Trophoblast cell (in vitro differentiated cells and primary cell): ENCODE data around the gene CMTM2.

ENCODE experiments used
- DNase-seq, 2 donors: peaks; one replicate each; pipeline ENCODE4 v3.0.0-alpha.2; 2016
- H2AFZ ChIP-seq: 2 replicates; pipeline ENCODE4 v1.6.1; 2013; ENCODE audit warnings: low read length, moderate library complexity, mild to moderate bottlenecking; ENCODE audit not compliant: insufficient read depth, poor library complexity
- H2AK5ac ChIP-seq: 2 replicates; pipeline ENCODE4 v1.6.1; 2013; ENCODE audit warnings: mild to moderate bottlenecking, low read length
- H2BK120ac ChIP-seq: 2 replicates; pipeline ENCODE4 v1.6.1; 2013; ENCODE audit warnings: low read length, mild to moderate bottlenecking, moderate library complexity; ENCODE audit not compliant: insufficient read depth, poor library complexity
- H2BK12ac ChIP-seq: 2 replicates; pipeline ENCODE4 v1.6.1; 2013; ENCODE audit warnings: mild to moderate bottlenecking, low read length, moderate library complexity
- H2BK5ac ChIP-seq: 2 replicates; pipeline ENCODE4 v1.6.1; 2013; ENCODE audit warnings: low read length, low read depth, moderate library complexity, mild to moderate bottlenecking; ENCODE audit not compliant: poor library complexity
- H3K14ac ChIP-seq: 2 replicates; pipeline ENCODE4 v1.6.1; 2013; ENCODE audit warnings: mild to moderate bottlenecking, low read length
- H3K18ac ChIP-seq: 2 replicates; pipeline ENCODE4 v1.6.1; 2013; ENCODE audit warnings: mild to moderate bottlenecking, low read length
- H3K23ac ChIP-seq: 2 replicates; pipeline ENCODE4 v1.6.1; 2013; ENCODE audit warnings: low read length
- H3K27ac ChIP-seq: 2 replicates; pipeline ENCODE4 v1.5.1; 2013; ENCODE audit warnings: low read depth, mild to moderate bottlenecking, inconsistent platforms, low read length, moderate library complexity
- H3K27me3 ChIP-seq: 2 replicates; pipeline ENCODE4 v1.6.1; 2013; ENCODE audit warnings: inconsistent platforms, mild to moderate bottlenecking, low read length, moderate library complexity; ENCODE audit not compliant: insufficient read depth
- H3K36me3 ChIP-seq, 2 experiments: 1 replicate in 1 of 2; 2 replicates in 1 of 2; pipeline ENCODE4 v1.6.1; 2013; ENCODE audit warnings: low read length in 2 of 2, mild to moderate bottlenecking in 2 of 2, moderate library complexity in 1 of 2; ENCODE audit not compliant: insufficient read depth in 2 of 2, control insufficient read depth in 1 of 2
- H3K4ac ChIP-seq: 2 replicates; pipeline ENCODE4 v1.6.1; 2013; ENCODE audit warnings: low read depth, mild to moderate bottlenecking, low read length, moderate library complexity
- H3K4me1 ChIP-seq, 2 experiments: 1 replicate in 1 of 2; 2 replicates in 1 of 2; pipeline ENCODE4 v1.6.1; 2013; ENCODE audit warnings: low read length in 2 of 2, mild to moderate bottlenecking in 2 of 2, moderate library complexity in 1 of 2; ENCODE audit not compliant: insufficient read depth in 2 of 2, control insufficient read depth in 1 of 2
- H3K4me2 ChIP-seq: 2 replicates; pipeline ENCODE4 v1.6.1; 2013; ENCODE audit warnings: inconsistent platforms, mild to moderate bottlenecking, low read length, moderate library complexity
- H3K4me3 ChIP-seq: 2 replicates; pipeline ENCODE4 v1.5.1; 2013; ENCODE audit warnings: mild to moderate bottlenecking, low read depth, low read length, inconsistent platforms
- H3K79me1 ChIP-seq: one replicate; pipeline ENCODE4 v1.6.1; 2013; ENCODE audit warnings: low read length
- H3K79me2 ChIP-seq: 2 replicates; pipeline ENCODE4 v1.6.1; 2013; ENCODE audit warnings: low read length, mild to moderate bottlenecking; ENCODE audit not compliant: control insufficient read depth, insufficient read depth, poor library complexity
- H3K9ac ChIP-seq: 2 replicates; pipeline ENCODE4 v1.6.1; 2013; ENCODE audit warnings: mild to moderate bottlenecking, low read length
- H3K9me3 ChIP-seq: 2 replicates; pipeline ENCODE4 v1.6.1; 2013; ENCODE audit warnings: low read depth, mild to moderate bottlenecking, control low read depth, inconsistent platforms, low read length; ENCODE audit not compliant: insufficient read depth
- H4K12ac ChIP-seq: 2 replicates; pipeline ENCODE4 v1.6.1; 2013; ENCODE audit warnings: low read depth, mild to moderate bottlenecking, low read length, moderate library complexity
- H4K8ac ChIP-seq: 2 replicates; pipeline ENCODE4 v1.6.1; 2013; ENCODE audit warnings: low read depth, mild to moderate bottlenecking, low read length, moderate library complexity
- H4K91ac ChIP-seq: one replicate; pipeline ENCODE4 v1.6.1; 2013; ENCODE audit warnings: low read depth, mild to moderate bottlenecking, low read length, moderate library complexity
- WGBS: extraction: QIAGEN DNeasy Blood & Tissue Kit; methylation state at CpG from one replicate; pipeline ENCODE4 v1.1.7; 2013; ENCODE audit warnings: missing lambda C conversion rate; ENCODE audit not compliant: insufficient read length, insufficient coverage; ENCODE audit errors: extremely low coverage; 5-methylcytosine and 5-hydroxymethylcytosine counted together

Gene CMTM2

DNA sequence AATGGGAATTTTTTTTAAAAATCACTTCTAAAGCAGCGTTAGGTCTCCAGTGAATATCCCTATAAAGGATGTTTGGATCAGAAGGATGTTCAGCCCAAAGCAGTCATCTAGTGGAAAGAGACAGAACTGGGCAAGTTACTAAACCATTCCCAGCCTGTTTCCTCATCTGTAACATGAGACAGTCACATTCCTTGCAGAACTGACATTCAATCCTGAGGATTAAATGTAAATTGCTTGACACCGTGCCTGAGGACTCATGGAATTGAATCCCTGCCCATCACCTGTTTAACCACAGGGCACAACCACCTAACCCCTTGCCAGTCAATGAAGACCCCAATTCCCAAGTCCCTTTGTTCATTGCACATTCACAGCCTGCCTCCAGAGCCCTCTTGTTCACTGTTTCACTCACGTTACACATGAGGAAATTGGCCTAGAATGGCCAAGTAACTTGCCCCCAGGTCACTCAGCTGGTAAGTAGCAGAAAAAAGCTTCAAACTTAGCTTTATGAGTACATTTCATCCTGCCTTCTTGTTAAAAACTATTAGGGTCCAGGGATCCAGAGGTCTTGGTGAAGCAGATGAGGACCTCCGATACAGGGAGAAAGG, 1.4 kb downstream of the CMTM2 start:
- Histone ChIP-seq H4K91ac (no peak overlapping the region), H3K4me2 (no peak overlapping the region), H2BK5ac (no peak overlapping the region), H3K9me3 (no peaks in the 10 kb centered on the region), H3K4me1 (peaks cover 4 to 5% of the 10 kb centered on the region in 2 experiments), H3K14ac (no peak overlapping the region), H2AFZ (no peak overlapping the region), H3K9ac (no peak overlapping the region), H2BK120ac (no peak overlapping the region), H3K79me2 (no peaks in the 10 kb centered on the region), H2BK12ac (no peak overlapping the region), H4K12ac (no peak overlapping the region), H3K23ac (no peak overlapping the region), H3K79me1 (no peaks in the 10 kb centered on the region), H3K27me3 (peaks cover 2% of the 10 kb centered on the region), H3K36me3 (no peaks in the 10 kb centered on the region), H3K27ac (no peak overlapping the region), H3K18ac (no peak overlapping the region), H2AK5ac (no peak overlapping the region), H3K4ac (no peak overlapping the region), H4K8ac (no peak overlapping the region), H3K4me3 (no peak overlapping the region)
- peak; percentile 9 to 56 for DNase-seq
- WGBS, result no CpG with 5 or more reads among the region's 4 CpGs

- Histone ChIP-seq H2BK12ac (no peak overlapping the region), H3K23ac (no peak overlapping the region), H3K79me1 (no peaks in the 10 kb centered on the region), H2BK5ac (no peak overlapping the region), H3K18ac (no peak overlapping the region), H2BK120ac (no peak overlapping the region), H3K4me1 (peaks cover 4 to 5% of the 10 kb centered on the region in 2 experiments), H3K27me3 (peaks cover 2% of the 10 kb centered on the region), H3K36me3 (no peaks in the 10 kb centered on the region), H3K9ac (no peak overlapping the region), H3K9me3 (no peaks in the 10 kb centered on the region), H4K91ac (no peak overlapping the region), H3K79me2 (no peaks in the 10 kb centered on the region), H3K27ac (no peak overlapping the region), H3K4me2 (no peak overlapping the region), H3K4ac (no peak overlapping the region), H4K8ac (no peak overlapping the region), H2AFZ (no peak overlapping the region), H4K12ac (no peak overlapping the region), H3K4me3 (no peak overlapping the region), H3K14ac (no peak overlapping the region), H2AK5ac (no peak overlapping the region)
- DNase-seq, result no peak
- no CpG with 5 or more reads among the region's 3 CpGs for WGBS
Measured at GRCh38 chr16:66581246-66581952, 2.1 kb downstream of the CMTM2 start.

DNA sequence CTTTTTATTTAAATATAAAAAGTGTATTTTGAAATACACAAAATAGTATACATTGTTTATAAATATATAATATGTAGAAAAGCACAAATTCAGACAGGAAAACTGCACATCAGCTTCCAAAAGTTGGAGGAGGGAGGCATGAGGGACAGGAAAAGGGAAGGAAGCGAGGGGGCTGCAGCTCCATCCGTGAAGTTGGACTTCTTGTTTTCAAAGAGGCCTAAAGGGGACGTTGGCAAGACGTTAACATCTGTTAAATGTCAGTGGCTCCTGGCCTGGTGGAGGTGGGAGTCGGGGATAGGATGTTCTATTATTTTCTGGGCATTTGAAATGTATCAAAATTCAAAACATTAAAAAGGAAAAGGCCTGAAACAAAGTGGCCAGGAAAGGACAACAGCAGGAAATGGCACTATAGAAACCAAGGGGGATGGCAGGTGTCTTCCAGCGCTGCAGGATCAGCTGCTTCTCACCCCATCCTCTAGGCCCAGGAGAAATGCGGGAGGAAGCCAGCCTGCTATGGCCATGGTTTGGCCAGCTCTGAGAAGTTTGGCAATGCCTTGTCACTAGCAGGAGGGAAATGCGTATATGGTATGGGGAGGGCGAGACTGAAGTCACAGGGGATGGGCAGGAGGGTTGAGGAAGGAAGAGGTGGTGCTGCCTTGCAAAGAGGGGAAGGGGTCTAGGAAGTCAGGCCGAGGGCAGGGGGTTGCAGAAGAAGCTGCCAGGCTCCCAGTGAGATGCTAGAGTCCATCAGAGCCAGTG, 6.4 kb downstream of the CMTM2 start:
- H4K91ac ChIP-seq, result no peak overlapping the region
- DNase-seq, result no peak
- no peak overlapping the region for H2AFZ ChIP-seq
- H3K79me2 ChIP-seq, result no peaks in the 10 kb centered on the region
- no peak overlapping the region for H3K18ac ChIP-seq
- H4K12ac ChIP-seq, result no peak overlapping the region
- no peak overlapping the region for H4K8ac ChIP-seq
- no peak overlapping the region for H2AK5ac ChIP-seq
- H2BK12ac ChIP-seq, result no peak overlapping the region
- no peaks in the 10 kb centered on the region for H3K9me3 ChIP-seq
- no peak overlapping the region for H3K27ac ChIP-seq
- no peak overlapping the region for H3K9ac ChIP-seq
- no peak overlapping the region for H2BK5ac ChIP-seq
- H3K27me3 ChIP-seq, result no peaks in the 10 kb centered on the region
- no peak overlapping the region for H3K4me2 ChIP-seq
- no peak overlapping the region for H3K23ac ChIP-seq
- H3K4ac ChIP-seq, result no peak overlapping the region
- no peak overlapping the region for H3K14ac ChIP-seq
- H3K4me3 ChIP-seq, result no peak overlapping the region
- H2BK120ac ChIP-seq, result no peak overlapping the region
- WGBS, result no CpG with 5 or more reads among the region's 10 CpGs
- peaks cover 3% of the 10 kb centered on the region in 2 experiments for H3K4me1 ChIP-seq
- no peaks in the 10 kb centered on the region for H3K79me1 ChIP-seq
- no peaks in the 10 kb centered on the region for H3K36me3 ChIP-seq

GRCh38 chr16:66587881-66588600, 8.8 kb downstream of the CMTM2 start:
- Histone ChIP-seq H3K18ac (no peak overlapping the region), H3K27me3 (no peaks in the 10 kb centered on the region), H3K9ac (no peak overlapping the region), H2BK120ac (no peak overlapping the region), H2AFZ (no peak overlapping the region), H3K4ac (no peak overlapping the region), H3K14ac (no peak overlapping the region), H2AK5ac (no peak overlapping the region), H3K9me3 (no peaks in the 10 kb centered on the region), H4K91ac (no peak overlapping the region), H3K23ac (no peak overlapping the region), H3K4me3 (no peak overlapping the region), H3K36me3 (no peaks in the 10 kb centered on the region), H3K27ac (no peak overlapping the region), H3K79me1 (no peaks in the 10 kb centered on the region), H2BK5ac (no peak overlapping the region), H3K4me1 (no peaks in the 10 kb centered on the region), H2BK12ac (no peak overlapping the region), H3K4me2 (no peak overlapping the region), H3K79me2 (no peaks in the 10 kb centered on the region), H4K12ac (no peak overlapping the region), H4K8ac (no peak overlapping the region)
- no peak for DNase-seq
- no CpG with 5 or more reads among the region's 7 CpGs for WGBS
